Tibial nerve (tissue), 4 donors: ENCODE results near the gene CPNE8. TPM values are rescaled to one million over a fixed set of nuclear protein-coding genes. Genes with fewer than 3 reads are reported as not detected.

ENCODE experiments used
- DNase-seq, 2 donors: peaks; one replicate each; pipeline ENCODE4 v3.0.0-alpha.2; 2019; ENCODE audit warnings: low spot score in 2 of 2
- H3K27ac ChIP-seq, 4 donors: fragments of 200-600 bp; sonication (generic) in 3 of 4; one replicate each; pipeline ENCODE4 v1.5.1; 2017 to 2019; ENCODE audit warnings: mild to moderate bottlenecking in 1 of 4
- H3K27me3 ChIP-seq, 2 donors: fragments of 200-600 bp; sonication (generic) in 1 of 2; one replicate each; pipeline versions ENCODE4 v1.5.1 to v1.6.0; 2017 to 2019
- H3K36me3 ChIP-seq, 3 donors: fragments of 200-600 bp; sonication (generic); one replicate each; pipeline ENCODE4 v1.5.1; 2018 to 2019
- H3K4me1 ChIP-seq, 4 donors: fragments of 200-600 bp; sonication (generic) in 3 of 4; one replicate each; pipeline ENCODE4 v1.5.1; 2017 to 2019
- H3K4me3 ChIP-seq, 4 donors: fragments of 200-600 bp; sonication (generic) in 3 of 4; one replicate each; pipeline ENCODE4 v1.5.1; 2017 to 2019; ENCODE audit warnings: mild to moderate bottlenecking in 1 of 4, moderate library complexity in 1 of 4
- H3K9me3 ChIP-seq, 4 donors: fragments of 200-600 bp; sonication (generic) in 3 of 4; one replicate each; pipeline ENCODE4 v1.5.1; 2017 to 2019
- EP300 ChIP-seq, 2 donors: sonication (generic); formaldehyde crosslinking; IDR thresholded peaks; one replicate each; pipeline ENCODE4 v1.6.1; 2017; ENCODE audit warnings: antibody characterized with exemption in 2 of 2, mild to moderate bottlenecking in 1 of 2
- POLR2A ChIP-seq, 2 donors: fragments of 450-650 bp; IDR thresholded peaks; one replicate each; pipeline ENCODE4 v1.6.1; 2017; ENCODE audit warnings: antibody characterized with exemption in 2 of 2, mild to moderate bottlenecking in 2 of 2, moderate library complexity in 2 of 2
- WGBS, 2 donors: methylation state at CpG; one replicate each; pipeline ENCODE4 v1.1.5; 2018; 5-methylcytosine and 5-hydroxymethylcytosine counted together
- total RNA-seq, 4 donors: library from RNA; depleted of rRNA; stranded (reverse); fragments of >200 nt; gene quantifications; one replicate each; pipeline ENCODE4 v1.1.0, GENCODE V29; 2016
- TF ChIP-seq, protein P1 (sequence below), 5 experiments: fragments of 200-600 bp in 3 of 5; fragments of 450-650 bp in 2 of 5; sonication (generic) in 3 of 5; IDR thresholded peaks; one replicate each; pipeline ENCODE4 v1.5.1; 2016 to 2019; ENCODE audit warnings: antibody characterized with exemption in 5 of 5, mild to moderate bottlenecking in 3 of 5, moderate library complexity in 2 of 5

The CPNE8 gene
- total RNA-seq, 4 donors from 2014 or later = 16.5 to 20.7 (median 20.4) TPM

DNA sequence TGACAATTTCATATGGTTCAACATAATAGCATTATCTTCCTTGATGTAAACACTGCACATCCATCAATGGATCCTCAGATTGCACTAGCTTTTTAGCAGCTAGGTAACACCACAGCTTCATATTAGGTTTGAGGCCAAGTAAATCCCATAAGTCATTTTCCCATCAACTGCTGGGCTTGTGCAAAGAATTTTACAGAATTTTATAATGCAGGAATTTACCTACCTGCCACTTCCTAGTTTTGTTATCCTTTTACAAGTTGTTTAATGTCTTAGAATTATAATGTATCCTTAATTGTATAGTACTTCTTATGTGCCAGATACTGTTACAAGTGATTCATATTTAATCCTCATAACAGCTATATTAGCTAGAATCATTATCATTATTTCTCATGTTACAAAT is 36.4 kb downstream of the CPNE8 start:
- no peaks in the 10 kb centered on the region for H3K9me3 ChIP-seq
- H3K27me3 ChIP-seq = no peaks in the 10 kb centered on the region
- no peak for DNase-seq
- H3K36me3 ChIP-seq = peaks cover 0 to 10% (median 0%) of the 10 kb centered on the region in 3 donors
- no peaks in the 10 kb centered on the region for H3K4me1 ChIP-seq
- TF ChIP-seq, protein P1, sequence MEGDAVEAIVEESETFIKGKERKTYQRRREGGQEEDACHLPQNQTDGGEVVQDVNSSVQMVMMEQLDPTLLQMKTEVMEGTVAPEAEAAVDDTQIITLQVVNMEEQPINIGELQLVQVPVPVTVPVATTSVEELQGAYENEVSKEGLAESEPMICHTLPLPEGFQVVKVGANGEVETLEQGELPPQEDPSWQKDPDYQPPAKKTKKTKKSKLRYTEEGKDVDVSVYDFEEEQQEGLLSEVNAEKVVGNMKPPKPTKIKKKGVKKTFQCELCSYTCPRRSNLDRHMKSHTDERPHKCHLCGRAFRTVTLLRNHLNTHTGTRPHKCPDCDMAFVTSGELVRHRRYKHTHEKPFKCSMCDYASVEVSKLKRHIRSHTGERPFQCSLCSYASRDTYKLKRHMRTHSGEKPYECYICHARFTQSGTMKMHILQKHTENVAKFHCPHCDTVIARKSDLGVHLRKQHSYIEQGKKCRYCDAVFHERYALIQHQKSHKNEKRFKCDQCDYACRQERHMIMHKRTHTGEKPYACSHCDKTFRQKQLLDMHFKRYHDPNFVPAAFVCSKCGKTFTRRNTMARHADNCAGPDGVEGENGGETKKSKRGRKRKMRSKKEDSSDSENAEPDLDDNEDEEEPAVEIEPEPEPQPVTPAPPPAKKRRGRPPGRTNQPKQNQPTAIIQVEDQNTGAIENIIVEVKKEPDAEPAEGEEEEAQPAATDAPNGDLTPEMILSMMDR (IDR thresholded peaks at IDR 0.05) = no peak
- TF ChIP-seq POLR2A (IDR thresholded peaks at IDR 0.05) = no peak
- TF ChIP-seq EP300 (IDR thresholded peaks at IDR 0.05) = no peak
- no peak overlapping the region for H3K27ac ChIP-seq
- no peak overlapping the region for H3K4me3 ChIP-seq

DNA sequence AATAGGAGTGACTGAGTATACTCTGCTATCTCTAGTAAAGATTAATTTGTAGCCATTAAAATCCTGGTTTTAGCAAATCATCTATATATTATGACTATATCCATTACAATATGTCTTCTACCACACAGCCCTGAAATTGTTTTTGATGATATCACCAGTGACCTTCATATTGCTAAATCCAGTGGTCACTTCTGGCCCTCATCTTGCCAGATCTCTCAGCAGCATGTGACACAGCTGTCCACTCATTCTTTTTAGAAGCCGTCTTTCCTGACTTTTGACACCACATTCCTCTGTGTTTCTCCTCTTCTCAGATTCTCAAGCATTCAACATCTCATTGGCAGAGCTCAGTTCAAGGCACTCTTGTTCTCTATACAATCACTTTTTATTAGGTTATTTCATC is 54.9 kb downstream of the CPNE8 start:
- DNase-seq = no peak
- no peaks in the 10 kb centered on the region for H3K27me3 ChIP-seq
- no peaks in the 10 kb centered on the region for H3K36me3 ChIP-seq
- WGBS, 2 donors = 55 to 59% methylated on average over 1 of the region's 1 CpG
- no peak overlapping the region for H3K27ac ChIP-seq
- H3K9me3 ChIP-seq = no peaks in the 10 kb centered on the region
- peaks cover 0 to 17% (median 0%) of the 10 kb centered on the region in 4 donors for H3K4me1 ChIP-seq
- TF ChIP-seq POLR2A (IDR thresholded peaks at IDR 0.05) = no peak
- TF ChIP-seq, protein P1 (IDR thresholded peaks at IDR 0.05) = no peak
- no peak for TF ChIP-seq EP300 (IDR thresholded peaks at IDR 0.05)
- no peak overlapping the region for H3K4me3 ChIP-seq

DNA sequence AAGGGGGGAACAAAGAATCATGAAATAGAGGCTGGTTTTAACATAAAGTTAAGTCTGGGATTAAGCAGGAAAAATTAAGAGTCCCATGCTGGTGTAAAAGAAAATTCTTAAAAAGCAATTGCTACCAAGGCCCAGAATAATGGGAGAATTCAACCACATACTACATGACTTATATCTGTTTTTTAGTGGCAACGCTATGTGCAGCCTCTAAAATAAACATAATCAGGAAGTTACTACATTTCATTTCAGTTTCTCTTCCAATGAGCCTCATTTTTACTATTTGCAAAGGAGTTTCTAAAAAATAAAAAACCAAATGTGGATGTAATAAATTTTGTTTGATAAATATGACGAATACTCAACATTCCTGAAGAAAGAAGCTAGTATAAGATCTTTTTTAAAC is 58.1 kb downstream of the CPNE8 start:
- 55 to 72% methylated on average over 2 of the region's 2 CpGs for WGBS, 2 donors

DNA sequence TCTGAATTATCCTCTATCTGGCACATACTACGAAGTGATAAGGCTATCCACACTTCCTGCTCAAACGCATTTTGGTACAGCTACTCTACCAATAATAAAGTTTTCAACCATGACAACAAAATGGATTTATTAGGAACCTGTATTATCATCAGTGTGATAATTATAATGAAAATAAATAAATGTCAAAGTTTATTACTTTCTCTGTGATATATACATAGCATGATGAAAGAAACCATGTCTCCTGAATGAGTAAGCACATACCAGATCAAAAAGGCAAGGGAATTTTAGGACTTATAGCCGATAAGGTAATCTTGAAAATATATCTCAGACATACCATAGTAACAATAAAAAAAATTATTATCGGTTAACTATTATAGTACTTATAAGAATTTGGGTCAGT is 61.1 kb downstream of the CPNE8 start:
- no peaks in the 10 kb centered on the region for H3K27me3 ChIP-seq
- no peak overlapping the region for H3K4me3 ChIP-seq
- H3K4me1 ChIP-seq = peaks cover 0 to 7% (median 0%) of the 10 kb centered on the region in 4 donors
- no peak overlapping the region for H3K27ac ChIP-seq
- H3K36me3 ChIP-seq = no peaks in the 10 kb centered on the region
- H3K9me3 ChIP-seq = no peaks in the 10 kb centered on the region
- WGBS, 2 donors = 92 to 94% methylated on average over 4 of the region's 4 CpGs
- TF ChIP-seq POLR2A (IDR thresholded peaks at IDR 0.05) = no peak
- TF ChIP-seq EP300 (IDR thresholded peaks at IDR 0.05) = no peak
- TF ChIP-seq, protein P1 (IDR thresholded peaks at IDR 0.05) = no peak
- no peak for DNase-seq

More for the DNA sequence above, 58.1 kb downstream of the CPNE8 start:
- DNase-seq = no peak
- H3K36me3 ChIP-seq = no peaks in the 10 kb centered on the region
- H3K9me3 ChIP-seq = no peaks in the 10 kb centered on the region
- no peaks in the 10 kb centered on the region for H3K27me3 ChIP-seq
- TF ChIP-seq, protein P1 (IDR thresholded peaks at IDR 0.05) = no peak
- TF ChIP-seq POLR2A (IDR thresholded peaks at IDR 0.05) (no peak), EP300 (IDR thresholded peaks at IDR 0.05) (no peak)
- H3K27ac ChIP-seq = no peak overlapping the region
- H3K4me3 ChIP-seq = no peak overlapping the region
- H3K4me1 ChIP-seq = peaks cover 0 to 17% (median 0%) of the 10 kb centered on the region in 4 donors

DNA sequence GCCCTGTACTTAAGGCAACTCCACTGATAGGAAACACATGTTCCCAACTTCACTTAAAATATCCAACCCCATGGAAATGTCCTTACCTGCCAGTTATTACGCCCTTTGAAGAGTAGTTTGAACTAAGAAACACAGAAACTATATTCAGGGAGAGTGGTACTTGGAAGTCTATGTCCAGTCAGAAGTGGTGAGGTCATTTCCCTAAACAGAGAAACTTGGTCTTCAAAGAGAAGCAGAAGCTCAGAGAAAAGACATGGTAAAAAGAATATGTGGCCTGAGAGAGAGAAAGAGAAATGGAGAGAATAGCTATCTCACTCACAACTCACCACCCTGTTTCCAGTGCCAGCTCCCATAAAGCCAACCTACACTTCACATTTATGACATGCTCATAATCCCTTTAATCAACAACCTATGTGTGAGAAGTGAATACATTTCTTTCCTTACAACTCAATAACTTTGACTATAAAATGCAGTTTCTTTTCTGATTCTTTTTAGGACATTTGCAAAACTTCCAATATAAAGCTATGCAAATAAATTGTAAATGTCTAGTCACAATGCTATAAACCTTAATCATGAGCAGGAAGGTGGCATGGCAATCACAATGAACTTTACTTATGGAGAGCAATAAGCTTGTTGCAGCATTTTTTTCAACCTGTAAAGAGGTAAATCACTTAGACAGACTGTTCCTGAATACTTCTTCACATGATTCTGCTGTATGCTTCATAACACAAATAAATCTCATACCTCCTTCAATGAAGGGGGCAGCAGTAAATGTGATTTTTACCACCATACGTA is 67.1 kb downstream of the CPNE8 start:
- H3K27me3 ChIP-seq = no peaks in the 10 kb centered on the region
- no peak overlapping the region for H3K27ac ChIP-seq
- DNase-seq = no peak
- H3K4me1 ChIP-seq = no peaks in the 10 kb centered on the region
- 89 to 95% methylated on average over 2 of the region's 2 CpGs for WGBS, 2 donors
- no peaks in the 10 kb centered on the region for H3K36me3 ChIP-seq
- H3K9me3 ChIP-seq = no peaks in the 10 kb centered on the region
- H3K4me3 ChIP-seq = no peak overlapping the region
- TF ChIP-seq EP300 (IDR thresholded peaks at IDR 0.05) (no peak), POLR2A (IDR thresholded peaks at IDR 0.05) (no peak)
- TF ChIP-seq, protein P1 (IDR thresholded peaks at IDR 0.05) = no peak
